Activated CD8-positive, alpha-beta memory T cell treated with anti-CD3 and anti-CD28 coated beads, Interleukin-2, amount 50 U/mL, for 24 hours (primary cell): ENCODE measurements around the gene GABRB3.

Source experiments
- DNase-seq: peaks from one replicate; pipeline ENCODE4 v3.0.0-alpha.2; 2020; ENCODE audit errors: extremely low read depth

GABRB3 gene

DNA sequence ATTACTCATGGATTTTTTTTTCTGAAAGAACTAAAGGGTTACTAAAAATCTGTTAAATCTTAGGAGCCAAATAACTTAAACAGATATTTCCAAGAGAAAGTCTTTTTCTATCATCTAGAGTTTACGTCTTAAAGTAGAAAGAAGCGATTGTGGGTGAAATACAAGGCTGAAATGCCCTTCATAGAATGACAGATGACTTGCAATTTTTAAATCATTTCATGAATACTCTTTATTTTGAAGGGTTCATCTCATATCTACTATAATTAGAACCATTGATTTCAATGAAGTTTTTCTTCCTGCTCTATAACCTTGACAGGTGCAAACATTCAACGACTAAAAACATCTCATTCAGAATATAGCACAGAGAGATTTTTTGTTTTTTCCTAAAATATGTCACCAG, 217.0 kb downstream of the GABRB3 start:
- DNase-seq, result no peak

DNA sequence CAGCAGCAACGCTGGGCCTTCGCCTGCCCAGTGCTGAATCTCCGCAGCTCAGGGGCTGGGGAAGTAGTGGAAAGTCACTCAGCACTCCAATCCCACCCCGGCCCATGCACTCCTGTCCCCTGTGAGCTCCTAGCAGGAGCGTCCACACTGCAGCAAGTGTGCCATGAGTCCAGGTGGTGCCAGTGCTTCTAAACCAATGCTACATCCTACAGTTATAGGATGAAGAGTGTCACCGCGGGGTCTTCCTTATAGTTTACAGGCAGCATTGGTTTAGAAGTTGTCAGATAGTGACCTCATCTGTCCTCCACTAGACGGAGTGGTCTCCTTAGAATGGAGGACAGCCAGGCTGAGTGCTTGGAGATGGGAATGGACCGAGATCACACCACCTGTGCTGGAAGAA, 221.4 kb downstream of the GABRB3 start:
- no peak for DNase-seq

DNA sequence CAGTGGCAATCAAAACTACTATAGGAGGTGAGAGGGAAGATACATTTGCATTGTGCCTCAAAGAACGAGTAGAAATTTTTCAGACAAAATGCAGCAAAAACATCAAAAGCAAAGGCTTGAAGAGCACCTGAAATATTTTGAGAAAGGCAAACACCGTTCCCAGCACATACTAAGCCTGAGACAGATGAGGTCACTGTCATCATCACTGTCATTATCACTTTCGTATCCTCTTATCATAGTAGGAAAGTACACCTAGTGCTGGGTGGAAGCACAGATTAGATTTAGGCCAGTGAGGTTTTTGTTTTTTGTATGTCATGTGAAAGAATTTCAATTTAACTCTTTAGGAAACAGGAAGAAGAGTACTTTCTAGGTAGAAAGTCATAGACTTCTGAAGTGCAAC, 222.0 kb downstream of the GABRB3 start:
- no peak for DNase-seq

DNA sequence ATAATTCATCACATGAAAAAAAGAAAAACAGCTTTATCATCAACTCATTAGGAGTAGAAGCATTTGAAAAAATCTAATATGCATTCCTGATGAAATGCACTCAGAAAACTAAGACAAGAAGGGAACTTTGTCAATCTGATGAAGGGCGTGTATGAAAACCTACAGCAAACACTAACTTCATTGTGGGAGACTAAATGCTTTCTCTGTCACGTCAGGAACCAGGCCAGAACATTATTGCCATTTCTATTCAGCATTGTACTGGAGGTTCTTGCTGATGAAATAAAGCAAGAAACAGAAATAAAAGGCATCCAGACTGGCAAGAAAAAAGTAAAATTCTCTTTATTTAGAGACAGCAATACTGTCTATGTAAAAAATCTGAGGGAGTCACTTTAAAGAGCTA, 235.2 kb downstream of the GABRB3 start:
- no peak for DNase-seq

DNA sequence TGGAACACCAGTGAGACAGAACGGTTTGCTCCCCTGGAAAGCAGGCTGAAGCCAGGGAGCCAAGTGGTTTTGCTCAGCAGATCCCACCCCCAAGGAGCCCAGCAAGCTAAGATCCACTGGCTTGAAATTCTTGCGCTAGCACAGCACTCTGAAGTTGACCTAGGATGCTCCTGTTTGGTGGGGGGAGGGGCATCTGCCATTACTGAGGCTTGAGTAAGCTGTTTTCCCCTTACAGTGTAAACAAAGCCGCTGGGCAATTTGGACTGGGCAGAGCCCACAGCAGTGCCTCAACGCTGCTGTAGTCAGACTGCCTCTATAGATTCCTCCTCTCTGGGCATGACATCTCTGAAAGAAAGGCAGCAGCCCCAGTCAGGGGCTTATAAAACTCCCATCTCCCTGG, 241.4 kb downstream of the GABRB3 start:
- DNase-seq, result no peak

DNA sequence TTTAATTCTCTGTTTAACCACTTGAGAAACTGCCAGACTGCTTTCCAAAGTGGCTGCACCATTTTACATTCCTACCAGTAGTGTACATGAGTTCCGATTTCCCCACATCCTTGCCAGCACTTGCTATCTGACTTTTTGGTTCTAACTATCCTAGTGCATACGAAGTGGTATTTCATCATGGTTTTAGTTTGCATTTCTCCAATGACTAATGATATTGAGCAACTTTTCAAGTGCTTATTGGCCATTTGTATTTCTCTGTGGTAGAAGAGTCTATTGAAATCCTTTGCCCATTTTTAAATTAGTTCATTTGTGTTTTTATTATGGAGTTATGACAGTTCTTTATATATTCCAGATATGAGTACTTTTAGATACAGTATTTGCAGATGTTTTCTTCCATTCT, 247.8 kb downstream of the GABRB3 start:
- no peak for DNase-seq

DNA sequence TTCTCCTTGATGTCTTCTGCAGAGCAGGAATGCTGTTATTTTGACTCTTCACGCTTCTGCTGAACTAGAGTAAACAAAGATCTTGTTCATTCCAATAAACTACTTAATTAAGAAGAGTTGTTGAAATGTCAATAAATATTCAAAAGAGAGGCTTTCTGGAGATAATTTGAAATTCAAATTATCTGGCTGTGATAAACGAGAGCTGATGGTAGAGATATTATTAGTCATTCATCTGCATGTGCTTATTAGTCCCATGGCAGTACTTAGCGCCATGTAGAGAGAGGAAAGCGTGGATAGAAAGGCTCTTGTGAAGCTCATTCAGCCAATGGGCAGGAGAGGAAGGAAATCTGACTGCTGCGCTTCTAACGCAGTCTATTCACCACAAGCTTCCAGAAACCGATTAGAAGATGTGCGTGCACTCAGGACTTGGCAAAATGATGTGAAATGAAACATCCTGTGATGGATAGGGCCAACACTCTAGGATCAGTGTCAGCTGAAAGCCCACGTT, 251.1 kb downstream of the GABRB3 start:
- no peak for DNase-seq

DNA sequence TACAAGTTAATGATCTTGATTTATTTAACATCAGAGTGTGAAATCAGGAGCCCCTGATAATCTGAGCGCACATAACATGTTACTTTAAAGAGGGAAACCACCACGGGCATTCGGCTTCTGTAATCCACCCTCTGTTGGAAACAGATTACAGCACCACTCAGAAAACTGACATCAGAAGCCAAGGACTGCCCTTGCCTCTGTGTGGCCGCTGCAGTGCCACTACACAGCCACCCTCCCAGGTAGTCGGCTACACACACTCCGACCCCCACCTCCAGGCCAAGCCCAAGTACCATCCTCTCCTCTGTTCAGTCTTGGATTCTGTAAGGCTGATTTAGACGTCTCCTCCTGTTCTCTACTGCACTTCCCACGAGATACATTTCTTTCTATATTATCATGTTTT, 251.7 kb downstream of the GABRB3 start:
- no peak for DNase-seq

DNA sequence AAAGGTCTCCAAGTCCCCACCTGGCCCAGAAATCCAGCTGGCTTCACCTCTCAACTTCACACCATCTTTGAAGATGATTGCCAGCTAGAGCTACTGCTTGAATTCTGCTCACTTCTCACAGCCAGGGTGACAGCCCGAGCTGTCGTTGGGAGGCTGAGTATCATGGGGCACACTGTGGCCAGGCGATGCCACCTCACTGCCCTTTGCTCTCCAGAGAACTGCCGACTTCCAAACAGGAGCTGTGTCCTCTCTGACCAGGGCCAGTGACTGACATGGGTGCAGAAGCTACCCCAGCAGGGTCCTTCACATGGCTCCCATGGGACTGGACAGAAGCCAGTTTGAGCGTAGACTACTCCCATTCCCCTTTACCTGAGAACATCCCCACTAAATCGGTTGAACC, 254.0 kb downstream of the GABRB3 start:
- DNase-seq, result no peak

DNA sequence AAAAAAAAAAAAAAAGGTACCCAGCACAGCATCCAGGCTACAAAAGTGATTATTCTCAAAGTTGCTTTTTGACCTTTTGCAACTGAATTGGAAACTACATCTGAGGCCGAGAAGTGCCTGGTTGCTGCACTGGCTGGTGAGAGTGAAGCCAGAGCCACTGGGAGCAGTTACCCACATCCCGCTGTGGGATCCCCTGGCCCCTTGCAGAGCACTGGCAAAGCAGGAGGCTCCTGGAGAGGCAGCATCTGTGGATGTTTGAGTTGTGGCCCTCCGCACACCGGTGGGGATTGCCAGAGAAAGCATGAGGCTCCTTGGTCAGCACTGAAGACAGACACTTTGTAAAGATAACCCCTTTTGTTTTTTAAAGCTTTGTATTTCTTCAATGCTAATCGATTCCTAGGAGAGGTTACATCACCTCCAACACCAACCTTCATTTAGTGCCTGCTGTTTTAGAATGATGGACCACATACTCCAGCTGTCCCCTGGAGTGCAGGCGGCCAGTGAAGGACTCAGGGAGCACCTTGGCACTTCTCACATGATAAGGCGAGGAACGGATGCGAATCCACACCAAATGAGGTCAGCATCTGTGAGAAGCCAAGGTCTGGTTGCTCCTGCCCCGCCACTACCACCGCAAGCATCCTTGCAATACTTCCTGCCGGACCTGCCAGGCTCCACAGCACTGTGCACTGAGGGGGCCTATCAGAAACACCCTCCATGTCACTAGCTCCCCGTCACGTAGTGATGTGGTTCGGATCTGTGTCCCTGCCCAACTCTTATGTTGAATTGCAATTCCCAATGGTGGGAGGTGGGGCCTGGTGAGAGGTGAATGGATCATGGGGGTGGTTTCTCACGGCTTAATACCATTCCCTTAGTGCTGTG, 256.5 kb downstream of the GABRB3 start:
- no peak for DNase-seq

DNA sequence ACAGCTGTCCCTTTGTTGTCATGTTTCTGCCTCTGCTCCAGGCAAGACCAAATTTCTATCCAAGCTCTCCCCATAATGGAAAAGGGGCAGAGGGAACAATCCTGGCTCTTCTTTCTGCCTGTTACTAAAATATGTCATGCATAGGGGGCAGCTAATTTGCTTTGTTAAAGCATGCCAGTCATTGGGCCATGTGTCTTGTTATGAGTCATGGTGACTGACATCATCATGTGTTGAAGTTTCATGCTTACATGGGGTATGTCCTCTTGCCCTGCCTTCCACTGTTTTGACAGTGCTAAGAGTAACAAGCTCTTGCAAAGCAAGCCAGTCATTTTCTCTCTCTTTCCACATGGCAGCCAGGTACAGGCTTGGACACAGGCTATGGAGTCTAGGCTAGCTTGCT, 268.9 kb downstream of the GABRB3 start:
- no peak for DNase-seq
